Stromal cell of bone marrow (primary cell): ENCODE measurements around the gene GALNS.
"Not testable (repeated sequence)": the region's sequence is repeated elsewhere in the genome, so short reads cannot be mapped to it uniquely, and the experiment has no call there.

Experiments
- DNase-seq: peaks from one replicate; pipeline ENCODE4 v3.0.0-alpha.2; 2012; ENCODE audit warnings: low read depth

The GALNS gene

GRCh38 chr16:88784074-88784855 is 72.5 kb downstream of the GALNS start:
- peak; percentile 76 for DNase-seq

- DNase-seq, result no peak
Observed at GRCh38 chr16:88783391-88784073, 73.2 kb downstream of the GALNS start.

DNA sequence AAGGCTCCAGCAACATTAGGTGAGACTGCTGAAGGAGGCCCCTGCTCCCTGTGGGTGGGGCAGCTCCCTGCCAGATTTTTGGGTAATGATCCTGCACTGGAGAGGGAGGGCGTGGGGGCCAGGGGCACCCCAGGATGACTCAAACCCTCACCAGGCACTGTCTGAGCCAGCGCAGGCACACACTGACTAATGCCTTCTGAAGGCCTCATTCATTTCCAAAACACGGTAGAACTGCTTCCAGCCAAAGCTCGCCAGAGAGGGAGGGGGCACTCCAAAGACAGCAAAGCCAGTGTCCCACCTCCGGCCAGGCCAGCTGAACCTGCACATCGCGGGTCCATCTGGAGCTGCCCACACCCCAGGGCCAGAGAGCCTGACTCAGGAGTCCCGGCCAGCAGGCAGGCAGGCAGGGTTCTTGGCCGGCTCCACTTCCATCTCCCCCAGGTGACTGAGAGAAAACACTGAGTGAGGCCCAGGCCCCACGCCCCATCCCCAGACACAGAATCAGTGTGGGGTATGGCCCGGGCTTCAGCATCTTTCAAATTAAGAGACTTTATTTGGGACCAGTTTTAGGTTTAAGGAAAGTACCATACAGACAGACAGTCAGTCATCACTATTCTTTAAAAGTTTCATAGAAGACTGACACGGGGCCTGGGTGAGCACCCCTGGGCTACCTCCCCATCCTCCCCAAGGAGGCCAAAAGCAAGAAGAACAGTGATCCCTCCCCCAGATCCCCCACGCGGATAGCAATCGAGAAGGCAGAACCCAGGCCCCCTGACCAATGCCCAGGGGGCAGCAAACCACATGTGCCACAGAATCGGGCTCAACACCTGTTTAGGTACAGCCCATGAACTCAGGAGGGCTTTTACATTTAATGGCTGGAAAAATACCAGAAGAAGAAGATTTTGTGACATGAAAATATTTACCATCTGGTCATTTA is 74.0 kb downstream of the GALNS start:
- DNase-seq, result peak; percentile 69

DNA sequence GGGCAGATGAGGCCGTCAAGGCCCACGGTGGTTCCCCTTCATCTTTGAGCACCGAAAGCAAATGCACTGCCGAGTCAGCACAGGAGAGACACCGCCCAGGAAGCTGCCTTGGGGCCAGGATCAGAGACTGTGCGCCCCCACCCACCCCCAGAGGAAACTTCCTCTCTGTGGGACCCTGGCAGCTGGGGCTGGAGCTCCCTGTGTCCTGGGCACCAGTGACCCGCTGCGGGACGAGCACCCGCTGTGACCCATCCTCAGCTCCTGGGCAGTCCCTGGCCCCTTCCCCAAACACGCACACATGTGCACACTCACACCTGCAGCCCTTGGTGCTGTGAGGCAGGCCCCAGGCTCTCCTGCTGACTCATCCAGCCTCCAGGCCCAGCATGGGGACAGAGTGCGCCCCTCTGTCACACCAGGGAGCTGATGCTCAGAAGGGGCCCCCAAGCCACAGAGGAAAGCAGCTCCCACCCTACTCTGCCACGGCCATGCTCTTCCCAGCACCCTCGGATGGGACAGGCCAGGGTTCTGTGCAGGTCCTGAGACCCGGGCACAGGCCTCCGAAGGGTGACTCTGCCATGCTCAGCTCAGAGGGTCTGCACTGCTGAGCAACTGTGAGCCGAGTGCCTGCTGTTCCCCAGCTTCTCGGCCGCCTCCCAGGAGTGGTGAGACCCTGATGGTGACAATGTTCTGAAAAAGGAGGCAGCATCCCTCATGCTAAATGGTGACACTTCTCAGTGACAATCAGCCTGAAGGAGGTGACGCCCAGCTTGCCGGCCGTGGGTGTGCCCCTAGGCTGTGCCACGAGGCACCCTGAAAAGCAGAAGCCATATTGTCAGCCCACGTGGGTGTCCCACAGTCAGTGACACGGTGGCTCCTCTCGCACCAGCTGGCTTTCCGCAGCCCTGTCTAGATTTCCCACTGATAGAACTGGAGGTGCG is 75.3 kb downstream of the GALNS start:
- DNase-seq, result no peak

- no peak for DNase-seq
Observed at GRCh38 chr16:88780142-88781062, 76.3 kb downstream of the GALNS start.

GRCh38 chr16:88779406-88780141 is 77.2 kb downstream of the GALNS start:
- DNase-seq, result no peak

GRCh38 chr16:88778541-88779065 is 78.1 kb downstream of the GALNS start:
- DNase-seq, result no peak

DNA sequence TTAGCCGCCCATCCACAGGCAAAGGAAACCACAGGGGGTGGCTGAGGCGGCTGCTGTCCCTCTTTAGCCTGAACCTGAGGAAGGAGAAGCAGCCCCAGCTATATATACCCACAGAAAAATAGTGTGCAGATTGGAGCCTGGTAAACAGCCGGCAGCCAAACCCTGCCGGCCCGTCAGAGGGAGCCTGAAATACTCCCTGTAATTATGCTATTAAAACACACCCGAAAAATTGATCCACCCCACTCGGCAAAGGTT is 78.5 kb downstream of the GALNS start:
- no peak for DNase-seq

DNA sequence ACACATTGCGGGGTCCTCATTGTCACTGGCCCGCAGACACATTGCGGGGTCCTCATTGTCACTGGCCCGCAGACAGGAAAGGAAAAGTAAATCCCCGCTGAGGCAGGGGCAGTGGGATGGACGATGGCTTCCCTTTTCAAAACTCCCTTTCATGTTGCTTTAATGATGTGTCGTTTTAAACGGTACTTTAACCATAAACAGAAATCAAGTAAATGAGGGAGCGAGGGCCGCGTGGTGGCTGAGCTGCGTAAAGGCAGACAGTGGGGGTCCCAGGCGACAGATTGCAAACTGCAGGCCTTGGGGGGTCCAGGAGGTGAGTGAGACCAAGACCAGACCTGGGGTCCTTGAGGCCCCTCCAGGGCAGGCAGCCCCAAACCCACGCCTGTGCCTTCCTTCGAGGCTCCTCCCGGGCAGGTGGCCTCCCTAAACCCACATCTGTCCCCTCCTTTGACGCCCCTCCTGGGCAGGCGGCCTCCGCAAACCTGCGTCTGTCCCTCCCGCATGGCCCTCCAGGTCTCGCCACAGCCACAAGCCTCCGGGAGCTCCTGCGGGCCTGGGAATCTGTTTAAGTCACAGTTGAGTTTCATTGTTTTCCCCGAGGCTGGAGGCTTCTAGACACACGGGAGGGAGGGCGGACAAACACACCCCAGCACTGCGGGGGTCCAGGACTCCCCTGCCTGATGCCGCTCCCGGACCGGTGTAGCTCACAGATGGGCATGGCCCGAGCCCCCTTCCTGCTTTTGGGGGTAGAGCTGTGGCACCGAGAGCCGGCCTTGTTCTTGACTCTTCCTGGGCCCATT is 79.1 kb downstream of the GALNS start:
- no peak for DNase-seq

GRCh38 chr16:88775825-88776224 is 80.9 kb downstream of the GALNS start:
- no peak for DNase-seq

- no peak for DNase-seq
Observed at GRCh38 chr16:88774544-88775393, 82.0 kb downstream of the GALNS start.

DNA sequence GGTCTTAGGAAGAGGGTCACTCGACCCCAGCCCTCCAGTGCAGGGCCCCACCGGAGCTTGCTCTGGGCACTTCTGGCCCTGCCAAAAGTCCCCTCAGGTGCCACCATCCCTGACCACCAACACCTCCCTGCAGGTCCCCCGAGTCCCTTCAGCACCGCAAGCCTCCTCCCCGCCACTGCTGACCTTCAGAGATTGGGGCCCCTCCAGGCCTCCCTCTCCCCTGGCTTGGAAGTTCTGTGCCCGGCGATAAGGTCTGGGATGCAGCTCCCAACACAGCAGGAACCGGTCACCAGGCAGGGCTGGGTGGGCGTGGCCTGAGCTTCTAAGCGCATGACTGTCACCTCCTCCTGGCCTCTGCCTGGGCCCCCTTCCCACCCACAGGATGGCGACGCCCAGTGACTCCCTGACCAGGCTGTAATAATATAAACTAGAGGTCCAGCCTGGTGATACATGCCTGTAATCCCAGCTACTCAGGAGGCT is 82.9 kb downstream of the GALNS start:
- peak; percentile 81 for DNase-seq

DNA sequence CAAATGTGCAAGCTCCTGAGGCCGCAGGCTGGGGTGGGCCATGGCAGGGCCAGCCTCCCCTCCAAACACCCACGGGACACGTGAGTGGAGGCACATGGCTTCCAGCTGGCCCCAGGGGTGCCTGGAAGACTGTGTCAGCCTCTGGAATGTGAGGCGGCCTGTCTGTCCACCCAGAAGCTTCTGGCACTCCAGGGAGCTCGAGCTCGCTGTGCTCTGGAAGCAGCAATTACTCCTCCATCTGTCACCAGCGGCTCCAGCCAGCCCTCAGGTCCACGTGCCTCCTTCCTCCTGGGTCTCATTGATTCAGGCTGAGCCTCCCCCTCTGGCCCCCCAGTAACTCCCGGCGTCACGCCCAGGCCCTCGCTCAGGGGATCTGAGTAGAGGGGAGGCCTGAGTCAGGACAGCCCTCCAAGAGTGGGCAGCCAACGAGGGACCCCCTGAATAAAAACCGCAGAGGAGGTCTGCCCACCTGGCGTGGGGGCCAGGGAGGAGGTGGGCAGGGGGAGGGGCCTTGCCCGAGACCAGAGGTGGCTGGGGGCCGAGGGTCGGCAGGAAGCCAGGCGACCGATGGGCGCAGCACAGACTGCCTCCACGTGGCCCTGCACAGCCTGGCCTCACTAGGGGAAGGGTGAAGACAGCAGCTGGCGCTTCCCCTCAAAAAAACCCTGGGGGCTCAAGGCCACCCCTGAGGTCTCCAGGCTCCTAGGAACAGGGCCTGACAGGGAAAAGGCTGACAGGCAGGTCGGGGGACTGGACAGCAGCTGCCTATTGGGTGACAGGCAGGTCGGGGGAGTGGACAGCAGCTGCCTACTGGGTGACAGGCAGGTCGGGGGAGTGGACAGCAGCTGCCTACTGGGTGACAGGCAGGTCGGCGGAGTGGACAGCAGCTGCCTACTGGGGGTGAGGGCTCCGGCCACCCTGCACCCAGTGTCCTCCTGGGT is 83.6 kb downstream of the GALNS start:
- DNase-seq, result peak; percentile 72

- not testable (repeated sequence) for DNase-seq
Observed at GRCh38 chr16:88771781-88772180, 85.0 kb downstream of the GALNS start.

DNA sequence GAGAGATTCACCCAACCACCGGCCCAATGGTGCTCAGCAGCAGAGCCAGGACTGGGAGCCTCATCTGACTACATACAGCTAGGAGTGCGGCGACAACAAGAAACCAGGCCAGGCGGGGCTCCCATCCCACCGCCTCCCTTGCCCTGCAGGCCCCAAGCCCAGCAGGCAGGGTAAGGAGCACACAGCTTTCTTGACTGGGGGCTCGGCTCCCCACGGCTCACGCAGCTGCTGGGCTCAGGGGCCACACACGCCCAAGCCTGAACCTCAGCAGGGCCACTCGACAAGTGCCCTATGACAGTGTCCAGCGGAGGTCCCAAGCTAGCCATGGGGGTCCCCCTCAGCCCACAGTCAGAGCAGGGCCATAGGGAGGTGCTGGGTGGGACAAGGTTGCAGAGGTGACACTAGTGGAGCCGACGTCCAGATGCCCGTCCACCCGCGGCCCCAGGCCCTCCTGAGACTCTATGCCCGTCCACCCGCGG is 85.4 kb downstream of the GALNS start:
- DNase-seq, result no peak
